ENCODE measurements around the gene PDE9A.

- TF ChIP-seq TAF1 (IDR thresholded peaks at IDR 0.05; ENCODE audit: low read depth), result no peak
- TF ChIP-seq REST (IDR thresholded peaks at IDR 0.05; ENCODE audit: low read depth), result no peak
- TF ChIP-seq CEBPB (IDR thresholded peaks at IDR 0.05), result no peak
- TF ChIP-seq YY1 (IDR thresholded peaks at IDR 0.05; ENCODE audit: low read depth), result no peak
These were observed 49.3 kb downstream of the PDE9A start for GRCh38 chr21:42702720-42703119.

All from Ishikawa (cell line).